ENCODE measurements around the gene SOHLH1.
"Not testable (repeated sequence)": the region's sequence is repeated elsewhere in the genome, so short reads cannot be mapped to it uniquely, and the experiment has no call there.

The SOHLH1 gene

GRCh38 chr9:135681161-135681560 is 18.1 kb downstream of the SOHLH1 start:
- Histone ChIP-seq H3K4me3 (ENCODE audit: low read depth in 1 of 2, low read length in 2 of 2) (no peak overlapping the region), H3K27me3 (ENCODE audit: control insufficient read depth in 1 of 2, insufficient read depth in 2 of 2, low read length in 2 of 2) (no peaks in the 10 kb centered on the region), H3K27ac (ENCODE audit: low read depth, low read length) (no peak overlapping the region), H3K4me1 (ENCODE audit: control insufficient read depth in 1 of 2, insufficient read depth in 2 of 2, low read length in 2 of 2) (no peaks in the 10 kb centered on the region), H3K36me3 (ENCODE audit: control insufficient read depth in 1 of 2, insufficient read depth in 2 of 2, low read length in 2 of 2) (no peaks in the 10 kb centered on the region), H3K9ac (ENCODE audit: low read depth in 1 of 2, low read length in 2 of 2) (no peak overlapping the region), H3K9me3 (ENCODE audit: control insufficient read depth in 1 of 2, low read length in 2 of 2) (no peaks in the 10 kb centered on the region)

DNA sequence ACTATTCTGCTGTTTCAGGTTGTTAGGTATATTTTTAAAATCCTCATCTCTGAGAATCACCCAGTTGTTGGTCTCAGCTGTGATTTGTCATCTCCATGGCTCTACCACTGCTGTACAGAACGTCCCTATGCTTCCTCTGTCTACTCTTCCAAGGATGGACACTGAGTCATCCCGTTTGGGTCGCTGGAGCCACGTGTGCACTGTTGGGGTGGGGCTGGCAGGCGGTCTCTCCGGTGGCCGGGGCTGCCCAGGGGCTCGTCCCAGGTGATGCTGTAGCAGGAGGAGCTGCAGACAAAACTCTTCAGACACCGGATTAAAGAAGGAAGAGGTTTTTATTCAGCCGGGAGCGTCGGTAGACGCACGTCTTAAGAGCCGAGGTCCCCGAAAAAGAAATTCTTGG is 19.2 kb downstream of the SOHLH1 start:
- H3K9me3 ChIP-seq (ENCODE audit: control insufficient read depth in 1 of 2, low read length in 2 of 2): no peaks in the 10 kb centered on the region
- no peaks in the 10 kb centered on the region for H3K36me3 ChIP-seq (ENCODE audit: control insufficient read depth in 1 of 2, insufficient read depth in 2 of 2, low read length in 2 of 2)
- H3K27me3 ChIP-seq (ENCODE audit: control insufficient read depth in 1 of 2, insufficient read depth in 2 of 2, low read length in 2 of 2): no peaks in the 10 kb centered on the region
- no peaks in the 10 kb centered on the region for H3K4me1 ChIP-seq (ENCODE audit: control insufficient read depth in 1 of 2, insufficient read depth in 2 of 2, low read length in 2 of 2)
- no peak overlapping the region for H3K9ac ChIP-seq (ENCODE audit: low read depth in 1 of 2, low read length in 2 of 2)
- H3K27ac ChIP-seq (ENCODE audit: low read depth, low read length): no peak overlapping the region
- no peak overlapping the region for H3K4me3 ChIP-seq (ENCODE audit: low read depth in 1 of 2, low read length in 2 of 2)

DNA sequence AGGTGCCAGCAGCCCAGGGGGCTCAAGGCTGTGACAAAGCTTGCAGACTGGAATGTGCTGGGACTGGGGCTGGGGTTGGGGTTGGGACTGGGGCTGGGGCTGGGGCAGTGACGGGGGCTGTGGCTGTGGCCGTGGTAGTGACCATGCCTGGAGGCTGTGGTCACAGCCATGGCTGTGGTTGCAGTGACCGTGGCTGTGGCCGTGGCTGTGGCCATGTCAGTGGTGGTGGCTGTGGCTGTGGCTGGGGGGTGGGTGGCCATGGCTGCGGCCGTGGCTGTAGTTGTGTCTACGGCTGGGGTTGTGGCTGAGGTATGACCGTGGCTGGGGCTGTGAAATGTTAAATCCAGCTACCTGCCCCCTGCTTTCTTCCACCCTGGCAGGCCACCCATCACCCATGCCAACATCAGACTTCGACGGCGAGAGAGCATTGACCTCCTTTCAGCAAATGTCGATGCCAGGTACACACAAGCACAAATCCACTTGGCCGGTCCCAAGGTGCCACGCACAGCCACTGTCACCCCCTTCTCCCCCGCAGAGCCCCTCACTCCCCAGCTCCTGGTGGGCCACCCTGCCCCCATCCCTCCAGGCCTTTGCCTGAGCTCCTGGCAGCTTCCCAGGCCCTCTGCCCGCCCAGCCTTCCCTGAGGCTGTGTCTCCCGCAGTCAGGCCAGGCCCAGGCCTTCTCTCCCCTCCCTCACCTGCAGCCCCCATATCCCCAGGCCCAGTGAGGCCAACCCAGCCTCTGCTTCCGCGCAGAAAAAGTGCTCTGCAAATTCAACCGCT is 20.9 kb downstream of the SOHLH1 start:
- Histone ChIP-seq H3K36me3 (ENCODE audit: control insufficient read depth in 1 of 2, insufficient read depth in 2 of 2, low read length in 2 of 2) (no peaks in the 10 kb centered on the region), H3K9me3 (ENCODE audit: control insufficient read depth in 1 of 2, low read length in 2 of 2) (no peaks in the 10 kb centered on the region), H3K27me3 (ENCODE audit: control insufficient read depth in 1 of 2, insufficient read depth in 2 of 2, low read length in 2 of 2) (no peaks in the 10 kb centered on the region), H3K4me1 (ENCODE audit: control insufficient read depth in 1 of 2, insufficient read depth in 2 of 2, low read length in 2 of 2) (no peaks in the 10 kb centered on the region), H3K27ac (ENCODE audit: low read depth, low read length) (no peak overlapping the region), H3K4me3 (ENCODE audit: low read depth in 1 of 2, low read length in 2 of 2) (no peak overlapping the region), H3K9ac (ENCODE audit: low read depth in 1 of 2, low read length in 2 of 2) (no peak overlapping the region)

DNA sequence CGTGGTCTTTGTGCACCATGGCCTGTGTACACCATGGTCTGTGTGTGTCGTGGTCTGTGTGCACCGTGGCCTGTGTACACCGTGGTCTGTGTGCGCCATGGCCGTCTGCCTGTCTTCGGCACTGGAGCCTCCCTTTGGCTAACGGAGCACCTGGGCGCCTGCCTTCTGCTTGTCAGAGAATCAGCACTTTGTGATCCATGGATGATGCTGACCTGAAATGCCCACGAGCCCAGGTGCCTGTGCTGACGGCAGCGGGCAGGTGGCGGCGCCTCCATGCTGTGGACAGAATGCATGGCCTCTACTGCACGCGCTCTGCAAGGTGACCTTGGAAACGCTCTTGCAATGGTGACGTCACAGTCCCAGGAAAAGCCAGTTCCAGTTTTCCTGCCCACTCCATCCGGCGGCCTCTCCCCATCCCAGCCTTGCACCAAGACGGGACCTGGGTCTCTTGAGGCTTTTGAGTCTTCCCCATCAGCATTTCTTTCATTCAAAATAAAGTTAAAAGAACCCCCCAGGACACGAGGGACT is 21.6 kb downstream of the SOHLH1 start:
- H3K4me1 ChIP-seq (ENCODE audit: control insufficient read depth in 1 of 2, insufficient read depth in 2 of 2, low read length in 2 of 2): no peaks in the 10 kb centered on the region
- no peaks in the 10 kb centered on the region for H3K36me3 ChIP-seq (ENCODE audit: control insufficient read depth in 1 of 2, insufficient read depth in 2 of 2, low read length in 2 of 2)
- no peaks in the 10 kb centered on the region for H3K9me3 ChIP-seq (ENCODE audit: control insufficient read depth in 1 of 2, low read length in 2 of 2)
- no peaks in the 10 kb centered on the region for H3K27me3 ChIP-seq (ENCODE audit: control insufficient read depth in 1 of 2, insufficient read depth in 2 of 2, low read length in 2 of 2)
- no peak overlapping the region for H3K27ac ChIP-seq (ENCODE audit: low read depth, low read length)
- no peak overlapping the region for H3K9ac ChIP-seq (ENCODE audit: low read depth in 1 of 2, low read length in 2 of 2)
- no peak overlapping the region for H3K4me3 ChIP-seq (ENCODE audit: low read depth in 1 of 2, low read length in 2 of 2)

GRCh38 chr9:135676891-135677290 is 22.4 kb downstream of the SOHLH1 start:
- no peak overlapping the region for H3K27ac ChIP-seq (ENCODE audit: low read depth, low read length)
- no peaks in the 10 kb centered on the region for H3K27me3 ChIP-seq (ENCODE audit: control insufficient read depth in 1 of 2, insufficient read depth in 2 of 2, low read length in 2 of 2)
- H3K9me3 ChIP-seq (ENCODE audit: control insufficient read depth in 1 of 2, low read length in 2 of 2): no peaks in the 10 kb centered on the region
- H3K36me3 ChIP-seq (ENCODE audit: control insufficient read depth in 1 of 2, insufficient read depth in 2 of 2, low read length in 2 of 2): no peaks in the 10 kb centered on the region
- no peaks in the 10 kb centered on the region for H3K4me1 ChIP-seq (ENCODE audit: control insufficient read depth in 1 of 2, insufficient read depth in 2 of 2, low read length in 2 of 2)
- no peak overlapping the region for H3K9ac ChIP-seq (ENCODE audit: low read depth in 1 of 2, low read length in 2 of 2)
- H3K4me3 ChIP-seq (ENCODE audit: low read depth in 1 of 2, low read length in 2 of 2): no peak overlapping the region

GRCh38 chr9:135674977-135675376 is 24.3 kb downstream of the SOHLH1 start:
- Histone ChIP-seq H3K4me1 (ENCODE audit: control insufficient read depth in 1 of 2, insufficient read depth in 2 of 2, low read length in 2 of 2) (no peaks in the 10 kb centered on the region), H3K27ac (ENCODE audit: low read depth, low read length) (no peak overlapping the region), H3K9me3 (ENCODE audit: control insufficient read depth in 1 of 2, low read length in 2 of 2) (no peaks in the 10 kb centered on the region), H3K36me3 (ENCODE audit: control insufficient read depth in 1 of 2, insufficient read depth in 2 of 2, low read length in 2 of 2) (no peaks in the 10 kb centered on the region), H3K9ac (ENCODE audit: low read depth in 1 of 2, low read length in 2 of 2) (no peak overlapping the region), H3K27me3 (ENCODE audit: control insufficient read depth in 1 of 2, insufficient read depth in 2 of 2, low read length in 2 of 2) (no peaks in the 10 kb centered on the region), H3K4me3 (ENCODE audit: low read depth in 1 of 2, low read length in 2 of 2) (no peak overlapping the region)

- no peak overlapping the region for H3K27ac ChIP-seq (ENCODE audit: low read depth, low read length)
- H3K27me3 ChIP-seq (ENCODE audit: control insufficient read depth in 1 of 2, insufficient read depth in 2 of 2, low read length in 2 of 2): no peaks in the 10 kb centered on the region
- no peak overlapping the region for H3K4me3 ChIP-seq (ENCODE audit: low read depth in 1 of 2, low read length in 2 of 2)
- no peak overlapping the region for H3K9ac ChIP-seq (ENCODE audit: low read depth in 1 of 2, low read length in 2 of 2)
- no peaks in the 10 kb centered on the region for H3K36me3 ChIP-seq (ENCODE audit: control insufficient read depth in 1 of 2, insufficient read depth in 2 of 2, low read length in 2 of 2)
- no peaks in the 10 kb centered on the region for H3K9me3 ChIP-seq (ENCODE audit: control insufficient read depth in 1 of 2, low read length in 2 of 2)
- H3K4me1 ChIP-seq (ENCODE audit: control insufficient read depth in 1 of 2, insufficient read depth in 2 of 2, low read length in 2 of 2): no peaks in the 10 kb centered on the region
These were observed 25.3 kb downstream of the SOHLH1 start for GRCh38 chr9:135673941-135674340.

- not testable (repeated sequence) for H3K36me3 ChIP-seq (ENCODE audit: control insufficient read depth in 1 of 2, insufficient read depth in 2 of 2, low read length in 2 of 2); H3K4me3 ChIP-seq (ENCODE audit: low read depth in 1 of 2, low read length in 2 of 2); H3K9ac ChIP-seq (ENCODE audit: low read depth in 1 of 2, low read length in 2 of 2); H3K9me3 ChIP-seq (ENCODE audit: control insufficient read depth in 1 of 2, low read length in 2 of 2); H3K4me1 ChIP-seq (ENCODE audit: control insufficient read depth in 1 of 2, insufficient read depth in 2 of 2, low read length in 2 of 2); H3K27ac ChIP-seq (ENCODE audit: low read depth, low read length); H3K27me3 ChIP-seq (ENCODE audit: control insufficient read depth in 1 of 2, insufficient read depth in 2 of 2, low read length in 2 of 2)
These were observed 26.5 kb downstream of the SOHLH1 start for GRCh38 chr9:135672786-135673185.

- Histone ChIP-seq H3K4me1 (ENCODE audit: control insufficient read depth in 1 of 2, insufficient read depth in 2 of 2, low read length in 2 of 2) (no peaks in the 10 kb centered on the region), H3K27ac (ENCODE audit: low read depth, low read length) (no peak overlapping the region), H3K9me3 (ENCODE audit: control insufficient read depth in 1 of 2, low read length in 2 of 2) (no peaks in the 10 kb centered on the region), H3K9ac (ENCODE audit: low read depth in 1 of 2, low read length in 2 of 2) (no peak overlapping the region), H3K36me3 (ENCODE audit: control insufficient read depth in 1 of 2, insufficient read depth in 2 of 2, low read length in 2 of 2) (no peaks in the 10 kb centered on the region), H3K4me3 (ENCODE audit: low read depth in 1 of 2, low read length in 2 of 2) (no peak overlapping the region), H3K27me3 (ENCODE audit: control insufficient read depth in 1 of 2, insufficient read depth in 2 of 2, low read length in 2 of 2) (no peaks in the 10 kb centered on the region)
These were observed 27.7 kb downstream of the SOHLH1 start for GRCh38 chr9:135671591-135672041.

DNA sequence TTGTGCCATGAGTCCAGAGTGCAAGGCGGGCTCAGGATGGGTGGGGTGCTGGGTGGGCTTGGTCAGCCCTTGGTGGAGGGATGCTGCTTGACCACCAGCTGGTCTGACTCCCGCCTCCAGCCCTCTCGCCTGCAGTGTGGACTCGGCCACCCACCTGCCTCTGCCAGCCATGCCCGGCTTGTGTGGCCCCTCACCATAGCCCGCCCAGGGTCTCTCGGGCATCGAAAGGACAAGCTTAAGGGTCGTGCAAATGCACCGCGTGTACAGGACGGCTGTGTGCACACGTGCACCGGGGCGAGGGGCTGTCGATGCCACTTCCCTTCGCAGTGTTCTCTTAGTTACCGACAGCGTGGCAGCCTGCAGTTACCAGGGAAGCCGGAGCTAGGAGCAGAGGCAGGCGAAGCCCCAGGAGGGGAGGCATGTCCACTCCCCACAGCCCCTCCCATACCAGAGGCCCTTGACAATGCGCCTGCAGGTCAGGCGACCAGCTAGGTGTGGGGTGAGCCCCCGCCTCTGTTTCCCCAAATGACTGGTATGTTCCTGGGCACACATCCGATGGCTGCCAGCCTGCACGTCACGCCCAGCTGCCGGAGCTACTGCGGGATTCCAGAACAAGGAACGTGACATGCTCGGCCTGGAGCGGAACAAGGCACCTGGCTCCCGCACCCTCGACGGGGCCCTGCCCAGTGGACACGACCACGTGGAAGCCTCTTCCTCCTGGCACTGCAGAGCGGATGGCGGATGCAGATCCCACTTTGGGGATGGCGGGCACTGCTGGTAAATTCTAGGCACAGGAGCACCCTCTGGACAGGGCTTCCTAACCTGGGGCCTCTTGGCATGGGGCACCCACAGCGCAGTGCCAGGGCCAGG is 28.3 kb downstream of the SOHLH1 start:
- Histone ChIP-seq H3K27ac (ENCODE audit: low read depth, low read length) (no peak overlapping the region), H3K9ac (ENCODE audit: low read depth in 1 of 2, low read length in 2 of 2) (no peak overlapping the region), H3K4me1 (ENCODE audit: control insufficient read depth in 1 of 2, insufficient read depth in 2 of 2, low read length in 2 of 2) (no peaks in the 10 kb centered on the region), H3K36me3 (ENCODE audit: control insufficient read depth in 1 of 2, insufficient read depth in 2 of 2, low read length in 2 of 2) (no peaks in the 10 kb centered on the region), H3K27me3 (ENCODE audit: control insufficient read depth in 1 of 2, insufficient read depth in 2 of 2, low read length in 2 of 2) (no peaks in the 10 kb centered on the region), H3K4me3 (ENCODE audit: low read depth in 1 of 2, low read length in 2 of 2) (no peak overlapping the region), H3K9me3 (ENCODE audit: control insufficient read depth in 1 of 2, low read length in 2 of 2) (no peaks in the 10 kb centered on the region)

Data from duodenal mucosa (tissue), 2 donors.